Measurements from ENCODE around the gene TMEM63A. TPM values are rescaled to one million over a fixed set of nuclear protein-coding genes. Genes with fewer than 3 reads are reported as not detected.

Gene TMEM63A
- total and polyA plus RNA-seq, 10 of the 15 experiments (the other 5 are each of a cell fraction or from before 2014, with no cell fraction given): 1.3 to 33.5 (median 15.2) TPM

DNA sequence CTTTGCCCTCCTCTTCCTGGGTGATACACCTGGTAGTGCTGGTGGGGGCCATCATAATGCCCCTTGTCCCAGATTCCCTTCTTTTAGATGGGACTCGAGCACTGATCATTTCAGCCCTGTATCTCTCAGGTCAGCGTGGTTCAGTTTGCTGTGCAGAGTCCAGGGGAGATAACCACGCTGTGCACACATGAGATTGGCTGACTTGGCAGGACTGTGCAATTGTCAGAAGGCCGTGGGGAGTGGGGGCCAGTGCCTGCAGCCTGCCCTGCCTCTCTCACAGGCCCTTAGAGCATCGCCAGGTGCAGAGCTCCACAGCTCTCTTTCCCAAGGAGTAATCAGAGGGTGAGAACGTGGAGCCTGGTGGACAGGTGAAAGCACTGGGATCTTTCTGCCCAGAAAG, 57.1 kb downstream of the TMEM63A start (continued):
- TF ChIP-seq BCL3 (IDR thresholded peaks at IDR 0.05; ENCODE audit: borderline replicate concordance, insufficient read depth, low read depth, low read length, poor library complexity, severe bottlenecking): no peak
- TF ChIP-seq IRF3 (IDR thresholded peaks at IDR 0.05): no peak
- no peak for TF ChIP-seq FOXM1 (IDR thresholded peaks at IDR 0.05; ENCODE audit: low read depth, low read length)
- TF ChIP-seq MEF2A (IDR thresholded peaks at IDR 0.05; ENCODE audit: insufficient read depth, low read depth, low read length): no peak
- TF ChIP-seq, protein P1, sequence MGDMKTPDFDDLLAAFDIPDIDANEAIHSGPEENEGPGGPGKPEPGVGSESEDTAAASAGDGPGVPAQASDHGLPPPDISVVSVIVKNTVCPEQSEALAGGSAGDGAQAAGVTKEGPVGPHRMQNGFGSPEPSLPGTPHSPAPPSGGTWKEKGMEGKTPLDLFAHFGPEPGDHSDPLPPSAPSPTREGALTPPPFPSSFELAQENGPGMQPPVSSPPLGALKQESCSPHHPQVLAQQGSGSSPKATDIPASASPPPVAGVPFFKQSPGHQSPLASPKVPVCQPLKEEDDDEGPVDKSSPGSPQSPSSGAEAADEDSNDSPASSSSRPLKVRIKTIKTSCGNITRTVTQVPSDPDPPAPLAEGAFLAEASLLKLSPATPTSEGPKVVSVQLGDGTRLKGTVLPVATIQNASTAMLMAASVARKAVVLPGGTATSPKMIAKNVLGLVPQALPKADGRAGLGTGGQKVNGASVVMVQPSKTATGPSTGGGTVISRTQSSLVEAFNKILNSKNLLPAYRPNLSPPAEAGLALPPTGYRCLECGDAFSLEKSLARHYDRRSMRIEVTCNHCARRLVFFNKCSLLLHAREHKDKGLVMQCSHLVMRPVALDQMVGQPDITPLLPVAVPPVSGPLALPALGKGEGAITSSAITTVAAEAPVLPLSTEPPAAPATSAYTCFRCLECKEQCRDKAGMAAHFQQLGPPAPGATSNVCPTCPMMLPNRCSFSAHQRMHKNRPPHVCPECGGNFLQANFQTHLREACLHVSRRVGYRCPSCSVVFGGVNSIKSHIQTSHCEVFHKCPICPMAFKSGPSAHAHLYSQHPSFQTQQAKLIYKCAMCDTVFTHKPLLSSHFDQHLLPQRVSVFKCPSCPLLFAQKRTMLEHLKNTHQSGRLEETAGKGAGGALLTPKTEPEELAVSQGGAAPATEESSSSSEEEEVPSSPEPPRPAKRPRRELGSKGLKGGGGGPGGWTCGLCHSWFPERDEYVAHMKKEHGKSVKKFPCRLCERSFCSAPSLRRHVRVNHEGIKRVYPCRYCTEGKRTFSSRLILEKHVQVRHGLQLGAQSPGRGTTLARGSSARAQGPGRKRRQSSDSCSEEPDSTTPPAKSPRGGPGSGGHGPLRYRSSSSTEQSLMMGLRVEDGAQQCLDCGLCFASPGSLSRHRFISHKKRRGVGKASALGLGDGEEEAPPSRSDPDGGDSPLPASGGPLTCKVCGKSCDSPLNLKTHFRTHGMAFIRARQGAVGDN (IDR thresholded peaks at IDR 0.05): no peak
- TF ChIP-seq HDGF (IDR thresholded peaks at IDR 0.05): no peak
- no peak for TF ChIP-seq HCFC1 (IDR thresholded peaks at IDR 0.05; ENCODE audit: low read length)
